Suprapubic skin (tissue), 4 donors: ENCODE measurements around the gene RBM33.

Experiments used
- EP300 ChIP-seq: sonication (generic); formaldehyde crosslinking; IDR thresholded peaks from one replicate; pipeline ENCODE4 v1.6.1; 2017; ENCODE audit warnings: antibody characterized with exemption
- POLR2A ChIP-seq, 2 donors: fragments of 450-650 bp; IDR thresholded peaks; one replicate each; pipeline ENCODE4 v1.6.1; 2017; ENCODE audit warnings: antibody characterized with exemption in 2 of 2, mild to moderate bottlenecking in 2 of 2, moderate library complexity in 2 of 2
- POLR2AphosphoS5 ChIP-seq, 3 donors: sonication (generic); formaldehyde crosslinking; IDR thresholded peaks; one replicate each; pipeline ENCODE4 v1.6.1; 2017; ENCODE audit warnings: antibody characterized with exemption in 3 of 3
- TF ChIP-seq, protein P1 (sequence below), 2 donors: fragments of 200-600 bp in 1 of 2; fragments of 450-650 bp in 1 of 2; sonication (generic) in 1 of 2; IDR thresholded peaks; one replicate each; pipeline ENCODE4 v1.5.1; 2016 to 2019; ENCODE audit warnings: antibody characterized with exemption in 2 of 2, mild to moderate bottlenecking in 1 of 2, moderate library complexity in 1 of 2

DNA sequence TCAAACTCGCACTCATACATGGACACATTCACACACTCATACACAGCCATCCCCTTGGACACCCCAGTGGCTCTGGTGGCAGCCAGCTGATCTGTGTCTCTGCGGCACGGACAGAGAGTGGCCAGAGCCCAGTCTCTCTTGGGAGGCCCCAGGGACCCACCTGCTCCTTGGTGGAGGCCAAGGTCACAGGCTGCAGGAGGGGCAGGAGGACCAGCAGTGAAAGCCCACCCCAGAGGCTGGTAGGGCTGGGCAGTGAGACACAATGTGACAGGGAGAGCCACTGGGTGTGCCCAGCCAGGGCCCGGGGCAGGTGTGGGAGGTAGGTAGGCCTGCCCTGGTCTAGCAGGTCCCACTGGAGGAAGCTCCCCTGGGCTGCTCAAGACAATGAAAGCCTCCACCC lies 149.3 kb downstream of the RBM33 start:
- TF ChIP-seq, protein P1, sequence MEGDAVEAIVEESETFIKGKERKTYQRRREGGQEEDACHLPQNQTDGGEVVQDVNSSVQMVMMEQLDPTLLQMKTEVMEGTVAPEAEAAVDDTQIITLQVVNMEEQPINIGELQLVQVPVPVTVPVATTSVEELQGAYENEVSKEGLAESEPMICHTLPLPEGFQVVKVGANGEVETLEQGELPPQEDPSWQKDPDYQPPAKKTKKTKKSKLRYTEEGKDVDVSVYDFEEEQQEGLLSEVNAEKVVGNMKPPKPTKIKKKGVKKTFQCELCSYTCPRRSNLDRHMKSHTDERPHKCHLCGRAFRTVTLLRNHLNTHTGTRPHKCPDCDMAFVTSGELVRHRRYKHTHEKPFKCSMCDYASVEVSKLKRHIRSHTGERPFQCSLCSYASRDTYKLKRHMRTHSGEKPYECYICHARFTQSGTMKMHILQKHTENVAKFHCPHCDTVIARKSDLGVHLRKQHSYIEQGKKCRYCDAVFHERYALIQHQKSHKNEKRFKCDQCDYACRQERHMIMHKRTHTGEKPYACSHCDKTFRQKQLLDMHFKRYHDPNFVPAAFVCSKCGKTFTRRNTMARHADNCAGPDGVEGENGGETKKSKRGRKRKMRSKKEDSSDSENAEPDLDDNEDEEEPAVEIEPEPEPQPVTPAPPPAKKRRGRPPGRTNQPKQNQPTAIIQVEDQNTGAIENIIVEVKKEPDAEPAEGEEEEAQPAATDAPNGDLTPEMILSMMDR (IDR thresholded peaks at IDR 0.05) = no peak
- TF ChIP-seq POLR2AphosphoS5 (IDR thresholded peaks at IDR 0.05) = no peak
- no peak for TF ChIP-seq POLR2A (IDR thresholded peaks at IDR 0.05)
- no peak for TF ChIP-seq EP300
